ENCODE measurements around the gene SALL4.
"Not testable (repeated sequence)": the region's sequence is repeated elsewhere in the genome, so short reads cannot be mapped to it uniquely, and the experiment has no call there.

SALL4 gene

GRCh38 chr20:51801122-51801822 is 1.0 kb downstream of the SALL4 start:
- no peak for DNase-seq

GRCh38 chr20:51800872-51801121 is 1.5 kb downstream of the SALL4 start:
- peak; percentile 58 for DNase-seq

DNA sequence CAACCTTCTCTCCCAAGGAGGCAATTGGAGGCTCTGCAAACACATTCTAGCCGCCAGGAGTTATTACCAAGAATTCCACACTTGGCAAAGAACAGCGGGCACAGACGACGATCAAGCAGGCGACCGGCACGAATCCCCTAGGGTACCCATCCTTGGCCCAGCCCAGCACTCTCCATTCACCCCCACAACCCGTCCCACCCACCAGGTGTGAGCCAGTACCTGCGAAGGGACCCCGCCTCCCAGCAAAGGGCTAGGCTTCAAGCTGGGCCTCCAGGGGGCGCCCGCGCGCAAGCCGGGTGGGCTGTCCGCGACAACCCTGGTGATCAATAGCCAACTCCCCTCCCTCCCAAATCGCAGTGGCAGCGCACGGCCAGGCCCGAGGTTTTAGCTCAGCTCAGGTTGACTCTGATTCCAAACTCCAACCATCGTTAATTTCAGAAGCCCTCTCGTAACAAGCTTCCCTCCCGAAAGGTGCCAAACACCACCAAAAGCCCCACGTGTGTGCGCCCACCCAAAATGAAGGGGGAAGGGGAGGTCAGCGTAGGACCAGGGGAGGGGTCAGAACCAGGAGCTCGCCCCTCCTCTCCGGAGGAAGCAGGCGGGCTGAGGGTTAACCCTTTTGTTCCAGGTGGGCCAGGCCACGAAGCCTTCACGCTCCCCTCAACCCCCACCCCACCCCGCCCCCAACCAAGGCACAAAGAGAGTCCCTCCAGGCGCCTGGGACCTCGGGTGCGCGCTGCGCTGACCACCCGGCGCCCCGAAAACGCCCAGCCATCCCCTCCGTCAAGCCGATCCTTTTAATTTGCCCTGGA is 2.1 kb downstream of the SALL4 start:
- peak; percentile 82 for DNase-seq

DNA sequence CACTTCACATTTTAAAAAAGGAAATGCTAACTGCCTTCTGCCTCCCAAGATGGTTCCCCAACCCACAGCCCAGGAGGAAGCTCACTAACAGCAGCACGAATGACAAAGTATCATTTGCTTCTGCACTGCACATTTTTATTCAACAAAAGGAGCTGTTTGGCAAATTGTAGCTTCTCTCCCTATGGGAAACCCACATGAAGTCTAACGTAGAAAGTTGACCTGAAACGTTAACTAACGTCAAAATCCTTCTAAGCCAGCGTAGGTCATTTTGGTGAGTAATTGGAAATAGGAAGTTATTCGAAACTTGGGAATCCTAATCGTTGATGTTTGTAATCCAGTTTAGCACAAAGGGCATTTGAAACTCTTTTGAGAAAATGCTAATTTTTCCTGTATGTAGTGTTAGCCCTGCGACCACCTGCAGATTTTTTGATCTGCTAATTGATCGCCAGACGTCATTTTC is 2.9 kb downstream of the SALL4 start:
- no peak for DNase-seq

DNA sequence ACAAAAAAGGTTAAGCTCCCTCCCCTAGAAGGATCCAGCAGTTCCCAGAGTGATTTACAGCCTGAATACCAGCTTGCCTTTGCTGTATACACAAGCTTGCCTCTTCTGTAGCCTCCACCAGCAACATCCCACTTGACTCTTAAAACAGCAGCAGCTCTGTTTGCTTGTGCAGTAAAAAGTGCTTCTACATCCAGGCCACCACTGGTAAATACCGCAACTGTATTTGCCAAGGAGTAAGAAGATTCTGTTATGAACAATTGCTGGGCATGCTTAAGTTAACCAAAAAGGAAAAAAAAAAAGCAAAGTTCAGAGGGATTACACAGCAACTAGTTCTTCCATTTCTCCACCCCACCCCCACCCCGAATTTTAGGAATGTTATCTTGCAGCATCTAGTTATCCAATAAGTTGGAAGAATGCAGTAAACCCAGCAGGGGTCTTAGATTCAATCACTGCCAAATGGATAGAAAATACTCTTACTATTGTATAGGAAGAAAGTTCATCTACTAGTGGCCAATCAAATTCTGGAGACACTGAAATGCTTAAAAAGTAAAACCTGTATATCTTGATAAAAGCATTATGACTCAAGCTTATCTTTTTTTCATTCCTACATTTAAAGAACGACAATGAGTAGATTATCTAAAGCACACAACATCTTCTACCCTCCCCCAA is 4.8 kb downstream of the SALL4 start:
- DNase-seq, result no peak

DNA sequence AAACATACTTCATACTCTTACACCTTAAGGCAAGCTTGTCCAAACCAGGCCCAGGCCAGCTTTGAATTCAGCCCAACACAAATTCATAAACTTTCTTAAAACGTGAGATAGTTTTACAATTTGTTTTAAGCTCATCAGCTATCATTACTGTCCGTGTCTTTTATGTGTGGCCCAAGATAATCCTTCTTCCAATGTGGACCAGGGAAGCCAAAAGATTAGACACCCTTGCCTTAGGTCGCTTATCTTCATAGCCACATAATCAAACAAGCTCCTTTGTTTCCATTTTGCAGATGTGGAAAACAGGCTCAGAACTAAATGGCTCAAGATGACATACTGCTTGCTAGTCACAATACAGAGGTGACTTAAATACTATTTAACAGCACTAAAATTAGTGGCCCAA is 6.0 kb downstream of the SALL4 start:
- DNase-seq, result no peak

- DNase-seq, result no peak
These were observed 9.4 kb downstream of the SALL4 start for GRCh38 chr20:51792960-51793359.

GRCh38 chr20:51791626-51792025 is 10.7 kb downstream of the SALL4 start:
- no peak for DNase-seq

DNA sequence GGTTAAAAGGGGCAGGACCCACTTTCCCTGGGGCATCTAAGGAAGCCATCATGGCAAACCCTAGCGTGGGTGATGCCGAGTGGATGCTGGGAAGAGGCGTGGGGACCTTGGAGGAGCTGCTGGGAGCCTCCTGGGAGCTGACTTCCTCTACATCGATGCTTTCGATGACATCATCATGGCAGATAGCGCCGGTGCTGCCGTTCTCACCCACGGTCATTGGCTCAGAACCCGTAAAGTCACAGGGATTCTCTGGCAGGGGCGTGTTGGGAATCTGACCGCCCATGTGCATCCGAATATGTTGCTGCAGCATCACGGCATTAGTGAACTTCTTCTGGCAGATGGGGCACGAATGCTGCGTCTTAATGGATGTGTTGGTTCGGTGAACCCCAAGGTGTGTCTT is 12.1 kb downstream of the SALL4 start:
- no peak for DNase-seq

- no peak for DNase-seq
These were observed 12.9 kb downstream of the SALL4 start for GRCh38 chr20:51789434-51789833.

- DNase-seq, result no peak
These were observed 13.5 kb downstream of the SALL4 start for GRCh38 chr20:51788822-51789221.

- DNase-seq, result no peak
These were observed 18.0 kb downstream of the SALL4 start for GRCh38 chr20:51784299-51784698.

DNA sequence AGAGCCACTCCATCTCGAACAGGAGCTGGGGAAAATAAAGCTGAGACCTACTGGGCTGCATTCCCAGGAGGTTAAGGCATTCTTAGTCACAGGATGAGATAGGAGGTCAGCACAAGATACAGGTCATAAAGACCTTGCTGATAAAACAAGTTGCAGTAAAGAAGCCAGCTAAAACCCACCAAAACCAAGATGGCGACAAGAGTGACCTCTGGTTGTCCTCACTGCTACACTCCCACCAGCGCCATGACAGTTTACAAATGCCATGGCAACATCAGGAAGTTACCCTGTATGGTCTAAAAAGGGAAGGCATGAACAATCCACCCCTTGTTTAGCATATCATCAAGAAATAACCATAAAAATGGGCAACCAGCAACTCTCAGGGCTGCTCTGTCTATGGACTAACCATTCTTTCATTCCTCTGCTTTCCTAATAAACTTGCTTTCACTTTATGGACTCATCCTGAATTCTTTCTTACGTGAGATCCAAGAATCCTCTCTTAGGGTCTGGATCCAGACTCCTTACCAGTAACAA is 24.0 kb downstream of the SALL4 start:
- DNase-seq, result not testable (repeated sequence)

DNA sequence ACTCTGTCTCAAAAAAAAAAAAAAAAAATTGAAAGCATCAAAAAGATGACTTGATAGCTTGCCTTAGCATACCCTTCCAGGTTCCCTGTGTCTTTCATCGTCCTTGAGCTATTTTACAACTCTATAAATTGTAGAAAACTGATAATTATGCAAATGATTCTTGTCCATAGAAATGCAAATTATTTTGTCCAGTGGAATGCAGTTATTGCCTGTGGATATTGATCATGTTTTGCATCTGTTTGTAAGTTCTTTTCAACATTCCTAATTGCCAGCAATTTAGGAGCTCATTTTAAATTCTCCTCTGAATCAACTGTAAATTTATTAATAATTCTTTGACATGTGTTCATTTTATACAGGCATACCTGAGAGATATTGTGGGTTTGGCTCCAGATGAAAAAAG is 27.1 kb downstream of the SALL4 start:
- DNase-seq, result no peak

- no peak for DNase-seq
These were observed 30.1 kb downstream of the SALL4 start for GRCh38 chr20:51772236-51772635.

DNA sequence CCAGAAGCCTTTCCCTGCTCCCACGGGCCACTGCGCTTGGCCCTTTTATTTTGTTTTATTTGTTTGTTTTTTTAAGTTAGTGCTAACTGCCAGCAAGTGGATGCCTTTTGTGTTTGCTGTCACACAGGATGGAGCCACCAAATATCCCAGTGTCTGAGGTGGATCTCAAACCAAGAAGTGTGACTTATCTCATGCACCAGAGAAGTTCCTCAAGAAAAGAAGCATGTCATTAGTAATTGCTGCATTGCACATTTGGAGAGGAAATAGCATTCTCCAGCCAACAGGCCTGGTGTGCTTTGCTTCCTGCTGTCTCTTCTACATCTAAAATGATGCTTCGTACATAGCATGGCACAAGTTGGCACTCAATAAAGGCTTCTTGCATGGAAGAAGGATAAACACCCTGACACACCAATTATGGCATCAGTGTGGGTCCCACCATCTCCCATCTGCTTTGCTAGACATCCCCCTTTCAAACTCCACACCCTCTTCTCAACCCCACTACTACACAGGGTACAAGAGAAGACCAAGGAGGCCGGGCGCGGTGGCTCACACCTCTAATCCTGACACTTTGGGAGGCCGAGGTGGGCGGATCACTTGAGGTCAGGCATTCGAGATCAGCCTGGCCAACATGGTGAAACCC is 32.2 kb downstream of the SALL4 start:
- no peak for DNase-seq

- no peak for DNase-seq
These were observed 33.4 kb downstream of the SALL4 start for GRCh38 chr20:51768759-51769517.

GRCh38 chr20:51767867-51768758 is 34.2 kb downstream of the SALL4 start, which contains the start of gene ATP9A:
TSS of gene ATP9A (minus strand) at chr20:51768390. CDS start at chr20:51768369, 21 bp downstream.
- no peak for DNase-seq

- DNase-seq, result peak; percentile 64
These were observed 35.1 kb downstream of the SALL4 start for GRCh38 chr20:51766994-51767866.

DNA sequence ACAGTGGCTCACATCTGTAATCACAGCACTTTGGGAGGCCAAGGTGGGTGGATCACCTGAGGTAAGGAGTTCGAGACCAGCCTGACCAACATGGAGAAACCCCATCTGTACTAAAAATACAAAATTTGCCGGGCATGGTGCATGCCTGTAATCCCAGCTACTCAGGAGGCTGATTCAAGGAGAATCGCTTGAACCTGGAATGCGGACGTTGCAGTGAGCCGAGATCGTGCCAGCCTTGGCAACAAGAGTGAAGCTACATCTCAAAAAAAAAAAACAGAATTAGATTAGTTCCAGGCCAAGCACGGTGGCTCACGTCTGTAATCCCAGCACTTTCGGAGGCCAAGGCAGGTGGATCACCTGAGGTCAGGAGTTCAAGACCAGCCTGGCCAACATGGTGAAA is 36.9 kb downstream of the SALL4 start:
- DNase-seq, result not testable (repeated sequence)
